GM12873 (cell line): ENCODE results near the gene FXN.

ENCODE experiments used
- CTCF ChIP-seq: IDR thresholded peaks from 2 replicates; pipeline ENCODE4 v1.5.1; 2012; ENCODE audit warnings: low read depth, mild to moderate bottlenecking, moderate library complexity, low read length, control low read depth; ENCODE audit not compliant: insufficient read depth; ENCODE audit errors: missing control alignments

FXN gene

DNA sequence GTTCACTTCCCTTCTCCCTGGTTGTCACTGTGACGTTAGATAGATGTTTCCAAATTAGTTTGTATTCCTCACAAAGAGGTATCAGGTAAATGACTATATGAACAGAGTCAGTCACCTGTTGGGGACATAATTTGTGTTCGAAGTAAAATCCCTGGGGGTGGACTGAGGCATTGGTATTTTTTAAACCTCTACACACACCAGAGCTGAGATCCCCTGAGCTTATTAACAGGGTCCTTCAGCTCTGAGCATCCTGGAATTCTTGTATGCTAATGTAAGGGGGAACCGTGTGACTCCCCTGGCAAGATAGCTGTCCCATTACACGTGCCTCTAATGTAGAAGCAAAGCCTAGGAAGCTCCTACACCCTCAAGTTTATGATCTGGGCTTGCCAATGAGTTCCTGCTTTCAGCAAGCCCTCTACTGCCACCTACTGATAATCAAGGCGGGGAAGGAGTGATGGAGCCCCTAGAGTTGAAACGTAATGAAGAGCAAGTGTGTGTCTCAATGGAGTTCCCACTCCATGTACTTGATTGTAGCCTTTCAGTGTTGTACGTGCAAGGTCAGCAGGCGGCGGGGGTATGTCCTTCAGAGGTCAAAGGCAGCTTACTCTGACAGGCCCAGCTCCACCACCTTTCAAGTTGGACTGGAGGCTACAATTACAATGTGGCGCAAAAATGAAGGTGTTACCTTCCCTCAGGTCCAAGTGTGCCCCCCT lies 36.0 kb upstream of the FXN start:
- peak; percentile 92 for TF ChIP-seq CTCF

DNA sequence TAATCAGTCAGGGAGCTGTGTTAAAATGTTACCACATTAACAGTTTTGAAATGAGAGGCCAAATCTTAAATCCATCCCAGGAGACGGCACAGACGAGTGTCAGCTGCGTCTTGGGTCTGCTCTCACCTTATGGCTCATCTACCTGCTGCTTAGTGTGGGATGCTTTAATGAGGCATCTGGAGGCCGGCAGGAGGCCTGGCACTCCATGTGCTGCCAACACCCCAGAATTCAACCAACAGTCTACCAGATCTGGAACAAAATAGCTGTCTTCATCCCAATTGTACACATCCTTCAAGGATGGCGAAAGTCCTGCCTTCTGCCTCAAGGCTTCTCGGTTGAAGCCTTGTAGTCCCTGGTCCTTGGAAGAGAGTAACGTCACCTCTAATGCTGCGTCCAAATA lies 33.6 kb upstream of the FXN start:
- no peak for TF ChIP-seq CTCF

- no peak for TF ChIP-seq CTCF
These were observed 32.5 kb upstream of the FXN start for GRCh38 chr9:69003051-69003450.

GRCh38 chr9:69004836-69005235 lies 30.7 kb upstream of the FXN start:
- TF ChIP-seq CTCF: no peak

DNA sequence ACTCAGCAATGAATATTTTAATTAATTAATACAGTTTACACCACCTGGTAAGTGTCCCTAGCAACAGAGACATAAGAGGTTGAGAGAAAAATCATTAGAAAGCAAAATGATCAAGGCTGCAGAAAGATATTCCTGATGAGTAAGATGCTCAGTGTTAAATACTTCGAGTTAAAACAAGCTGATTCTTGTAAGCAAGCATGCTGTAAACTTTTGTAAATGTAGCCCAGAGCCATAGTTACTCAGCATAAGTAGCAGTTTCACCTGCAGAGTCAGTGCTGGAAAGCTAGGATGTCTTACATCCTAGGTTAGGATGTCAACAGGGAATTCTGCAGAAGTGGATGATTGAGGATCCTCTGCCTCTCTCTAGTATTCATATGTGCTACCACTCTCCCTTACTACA lies 25.8 kb upstream of the FXN start:
- no peak for TF ChIP-seq CTCF

DNA sequence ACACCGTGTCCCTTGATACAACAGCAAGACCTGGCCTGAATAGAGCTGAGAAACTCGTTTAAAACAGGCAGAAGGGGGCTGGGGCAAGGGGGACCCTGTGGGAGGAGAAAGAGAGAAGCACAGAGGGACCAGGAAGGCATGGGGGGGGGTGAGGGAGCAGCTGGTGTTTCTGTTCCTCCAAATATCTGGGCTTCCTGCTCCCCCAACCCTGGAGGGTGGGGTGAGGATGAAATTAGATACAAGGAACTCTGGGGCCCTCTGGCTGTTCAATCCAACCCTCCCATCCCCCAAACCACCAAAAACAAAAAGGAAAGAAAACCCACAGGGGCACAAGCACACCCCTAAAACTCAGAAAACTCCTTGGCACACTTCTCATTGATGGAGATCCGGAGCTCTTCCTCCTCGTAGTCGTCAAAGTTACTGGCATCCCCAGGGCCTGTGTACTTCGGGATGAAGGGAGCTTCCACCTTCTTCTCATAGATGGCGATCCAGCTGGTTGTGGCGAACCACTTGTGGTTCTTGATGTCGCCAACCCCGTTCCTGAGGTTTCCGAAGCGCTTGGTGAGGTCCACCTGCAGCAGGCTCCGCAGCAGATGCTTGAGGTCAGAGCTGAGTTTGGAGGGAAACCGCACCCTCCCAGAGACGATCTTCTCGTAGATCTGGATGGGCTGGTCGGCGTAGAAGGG lies 22.7 kb upstream of the FXN start:
- TF ChIP-seq CTCF: no peak

DNA sequence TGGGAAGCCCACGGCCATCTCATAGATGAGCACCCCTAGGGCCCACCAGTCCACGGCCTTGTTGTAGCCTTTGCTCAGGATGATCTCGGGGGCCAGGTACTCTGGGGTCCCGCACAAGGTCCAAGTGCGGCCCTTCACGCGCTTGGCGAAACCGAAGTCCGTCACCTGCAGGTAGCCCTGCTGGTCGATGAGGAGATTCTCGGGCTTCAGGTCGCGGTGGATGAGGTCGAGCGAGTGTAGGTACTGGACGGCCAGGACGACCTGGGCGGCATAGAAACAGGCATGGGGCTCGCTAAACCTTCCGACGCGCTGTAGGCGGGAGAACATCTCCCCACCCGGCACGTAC lies 22.2 kb upstream of the FXN start:
- no peak for TF ChIP-seq CTCF
